Upper lobe of left lung (tissue), 4 donors: ENCODE measurements around the gene STARD7.

Experiments
- POLR2AphosphoS5 ChIP-seq, 2 donors: sonication (generic); formaldehyde crosslinking; IDR thresholded peaks; one replicate each; pipeline ENCODE4 v1.5.1; 2017; ENCODE audit warnings: antibody characterized with exemption in 2 of 2
- TF ChIP-seq, protein P1 (sequence below), 6 experiments: fragments of 450-650 bp in 4 of 6; fragments of 200-600 bp in 2 of 6; sonication (generic) in 2 of 6; IDR thresholded peaks; one replicate each; pipeline ENCODE4 v1.5.1; 2016 to 2019; ENCODE audit warnings: antibody characterized with exemption in 6 of 6

DNA sequence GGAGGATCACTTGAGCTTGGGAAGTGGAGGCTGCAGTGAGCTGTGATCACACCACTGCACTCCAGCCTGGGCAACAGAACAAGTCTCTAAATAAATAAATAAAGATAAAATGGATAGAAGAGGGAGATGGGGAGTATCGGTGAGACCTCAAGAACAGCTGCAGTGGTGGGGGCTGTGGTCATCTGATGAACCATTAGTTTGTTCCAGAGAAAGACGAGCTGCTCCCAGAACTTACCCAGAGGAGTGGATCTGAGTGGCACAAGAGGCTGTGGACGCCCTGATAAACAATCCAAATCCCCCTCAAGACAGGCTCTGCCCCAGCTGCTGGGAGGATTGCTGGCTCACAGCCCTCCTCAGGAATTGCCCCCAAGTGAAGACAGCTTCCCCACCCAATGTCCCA, 30.5 kb upstream of the STARD7 start:
- TF ChIP-seq POLR2AphosphoS5 (IDR thresholded peaks at IDR 0.05), result no peak
- TF ChIP-seq, protein P1, sequence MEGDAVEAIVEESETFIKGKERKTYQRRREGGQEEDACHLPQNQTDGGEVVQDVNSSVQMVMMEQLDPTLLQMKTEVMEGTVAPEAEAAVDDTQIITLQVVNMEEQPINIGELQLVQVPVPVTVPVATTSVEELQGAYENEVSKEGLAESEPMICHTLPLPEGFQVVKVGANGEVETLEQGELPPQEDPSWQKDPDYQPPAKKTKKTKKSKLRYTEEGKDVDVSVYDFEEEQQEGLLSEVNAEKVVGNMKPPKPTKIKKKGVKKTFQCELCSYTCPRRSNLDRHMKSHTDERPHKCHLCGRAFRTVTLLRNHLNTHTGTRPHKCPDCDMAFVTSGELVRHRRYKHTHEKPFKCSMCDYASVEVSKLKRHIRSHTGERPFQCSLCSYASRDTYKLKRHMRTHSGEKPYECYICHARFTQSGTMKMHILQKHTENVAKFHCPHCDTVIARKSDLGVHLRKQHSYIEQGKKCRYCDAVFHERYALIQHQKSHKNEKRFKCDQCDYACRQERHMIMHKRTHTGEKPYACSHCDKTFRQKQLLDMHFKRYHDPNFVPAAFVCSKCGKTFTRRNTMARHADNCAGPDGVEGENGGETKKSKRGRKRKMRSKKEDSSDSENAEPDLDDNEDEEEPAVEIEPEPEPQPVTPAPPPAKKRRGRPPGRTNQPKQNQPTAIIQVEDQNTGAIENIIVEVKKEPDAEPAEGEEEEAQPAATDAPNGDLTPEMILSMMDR (IDR thresholded peaks at IDR 0.05), result no peak
